A673 (cell line): Measurements from ENCODE around the gene PGAP1. TPM values are rescaled to one million over a fixed set of nuclear protein-coding genes. Genes with fewer than 3 reads are reported as not detected.

Experiments
- BruUV-seq: library from RNA; stranded (reverse); fragments of 400-500 nt; replicated peaks from 2 replicates; lab custom pipeline; 2021; lab: Mats Ljungman, UMichigan
- CTCF ChIA-PET: fragments of 300-600 bp; sonication (Branson Sonifier 250); formaldehyde crosslinking; loops from one replicate; lab custom pipeline; 2022; ENCODE audit warnings: antibody characterized with exemption; lab: Charles Lee
- POLR2A ChIA-PET: fragments of 300-600 bp; sonication (Branson Sonifier 250); formaldehyde crosslinking; loops from one replicate; lab custom pipeline; 2022; ENCODE audit warnings: antibody characterized with exemption; ENCODE audit not compliant: low non-redundant PET; lab: Charles Lee
- DNase-seq: peaks from one replicate; pipeline ENCODE4 v3.0.0-alpha.2; 2015; ENCODE audit warnings: low spot score
- H3K27ac ChIP-seq: fragments of 200-600 bp; sonication (generic); 2 replicates; pipeline ENCODE4 v1.5.1; 2016; ENCODE audit warnings: mixed run types, low read depth, mild to moderate bottlenecking, mixed read lengths, antibody characterized with exemption, low read length; ENCODE audit not compliant: poor library complexity, severe bottlenecking
- H3K27me3 ChIP-seq: fragments of 200-600 bp; sonication (generic); replicated peaks from 2 replicates; pipeline ENCODE4 v1.6.1; 2017; ENCODE audit warnings: mixed run types, low read depth, mild to moderate bottlenecking, mixed read lengths, antibody characterized with exemption, low read length; ENCODE audit not compliant: insufficient read depth, poor library complexity
- H3K36me3 ChIP-seq: fragments of 200-600 bp; sonication (generic); 2 replicates; pipeline ENCODE4 v1.6.1; 2016; ENCODE audit warnings: mixed run types, mild to moderate bottlenecking, mixed read lengths, antibody characterized with exemption, low read length; ENCODE audit not compliant: insufficient read depth, poor library complexity, severe bottlenecking
- H3K4me1 ChIP-seq: fragments of 200-600 bp; sonication (generic); 2 replicates; pipeline ENCODE4 v1.6.1; 2017; ENCODE audit warnings: mixed run types, mild to moderate bottlenecking, mixed read lengths, antibody characterized with exemption, low read length; ENCODE audit not compliant: insufficient read depth, poor library complexity, severe bottlenecking
- H3K4me3 ChIP-seq: fragments of 200-600 bp; sonication (generic); 2 replicates; pipeline ENCODE4 v1.5.1; 2016; ENCODE audit warnings: low read depth, mixed run types, mild to moderate bottlenecking, mixed read lengths, low read length; ENCODE audit not compliant: poor library complexity, severe bottlenecking
- H3K9me3 ChIP-seq: fragments of 200-600 bp; sonication (generic); 2 replicates; pipeline ENCODE4 v1.6.1; 2016; ENCODE audit warnings: mixed run types, low read depth, mild to moderate bottlenecking, mixed read lengths, antibody characterized with exemption, low read length; ENCODE audit not compliant: poor library complexity, severe bottlenecking
- EZH2 ChIP-seq: fragments of 200-600 bp; sonication (generic); IDR thresholded peaks from 2 replicates; pipeline ENCODE4 v1.6.1; 2017; ENCODE audit warnings: borderline replicate concordance, low read depth, mild to moderate bottlenecking, mixed read lengths, antibody characterized with exemption, low read length; ENCODE audit not compliant: poor library complexity, severe bottlenecking
- intact Hi-C: fragments of 100-400 bp; cut with micrococcal nuclease; formaldehyde crosslinking; loops from one replicate; pipeline ENCODE4 v1.10.0; 2022; ENCODE audit not compliant: unreplicated experiment
- total RNA-seq: library from RNA; stranded (reverse); gene quantifications from 2 replicates; pipeline ENCODE4 v1.2.3, GENCODE V29; 2021
- TF ChIP-seq, protein P1 (sequence below): fragments of 300-800, 200-600 bp; sonication (generic); conservative IDR thresholded peaks from 2 replicates; pipeline ENCODE4 v1.5.1; 2017; ENCODE audit warnings: low read depth, mild to moderate bottlenecking, antibody characterized with exemption, low read length, moderate library complexity, mixed read lengths

The PGAP1 gene
- total RNA-seq, 1 experiment from 2014 or later: 40.4 TPM

DNA sequence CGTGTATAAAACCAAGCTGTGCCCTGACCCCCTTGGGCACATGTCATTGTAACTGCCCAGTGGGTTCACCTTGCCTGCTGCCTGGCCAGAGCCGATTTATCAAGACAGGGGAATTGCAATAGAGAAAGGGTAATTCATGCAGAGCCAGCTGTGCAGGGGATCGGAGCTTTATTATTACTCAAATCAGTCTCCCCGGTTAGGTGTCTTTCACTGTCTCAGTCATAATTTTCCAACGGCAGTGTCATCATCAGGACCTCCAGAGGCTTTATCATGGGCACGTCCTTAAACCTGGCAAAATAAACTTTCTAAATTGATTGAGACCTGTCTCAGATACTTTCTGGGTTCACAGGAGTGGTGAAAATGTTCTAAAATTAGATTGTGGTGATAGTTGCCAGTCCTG lies 29.6 kb upstream of the PGAP1 start:
- Histone ChIP-seq H3K4me3 (no peak overlapping the region), H3K4me1 (peaks cover 7% of the 10 kb centered on the region), H3K27ac (no peak overlapping the region), H3K9me3 (peaks cover 8% of the 10 kb centered on the region), H3K36me3 (no peaks in the 10 kb centered on the region), H3K27me3 (no peaks in the 10 kb centered on the region)
- ChIA-PET POLR2A (no interaction called here), CTCF (no interaction called here)
- no peak for DNase-seq
- intact Hi-C loops: no loop called here
- TF ChIP-seq, protein P1, sequence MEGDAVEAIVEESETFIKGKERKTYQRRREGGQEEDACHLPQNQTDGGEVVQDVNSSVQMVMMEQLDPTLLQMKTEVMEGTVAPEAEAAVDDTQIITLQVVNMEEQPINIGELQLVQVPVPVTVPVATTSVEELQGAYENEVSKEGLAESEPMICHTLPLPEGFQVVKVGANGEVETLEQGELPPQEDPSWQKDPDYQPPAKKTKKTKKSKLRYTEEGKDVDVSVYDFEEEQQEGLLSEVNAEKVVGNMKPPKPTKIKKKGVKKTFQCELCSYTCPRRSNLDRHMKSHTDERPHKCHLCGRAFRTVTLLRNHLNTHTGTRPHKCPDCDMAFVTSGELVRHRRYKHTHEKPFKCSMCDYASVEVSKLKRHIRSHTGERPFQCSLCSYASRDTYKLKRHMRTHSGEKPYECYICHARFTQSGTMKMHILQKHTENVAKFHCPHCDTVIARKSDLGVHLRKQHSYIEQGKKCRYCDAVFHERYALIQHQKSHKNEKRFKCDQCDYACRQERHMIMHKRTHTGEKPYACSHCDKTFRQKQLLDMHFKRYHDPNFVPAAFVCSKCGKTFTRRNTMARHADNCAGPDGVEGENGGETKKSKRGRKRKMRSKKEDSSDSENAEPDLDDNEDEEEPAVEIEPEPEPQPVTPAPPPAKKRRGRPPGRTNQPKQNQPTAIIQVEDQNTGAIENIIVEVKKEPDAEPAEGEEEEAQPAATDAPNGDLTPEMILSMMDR: no peak
- TF ChIP-seq EZH2: no peak
- BruUV-seq: no TSS peak

DNA sequence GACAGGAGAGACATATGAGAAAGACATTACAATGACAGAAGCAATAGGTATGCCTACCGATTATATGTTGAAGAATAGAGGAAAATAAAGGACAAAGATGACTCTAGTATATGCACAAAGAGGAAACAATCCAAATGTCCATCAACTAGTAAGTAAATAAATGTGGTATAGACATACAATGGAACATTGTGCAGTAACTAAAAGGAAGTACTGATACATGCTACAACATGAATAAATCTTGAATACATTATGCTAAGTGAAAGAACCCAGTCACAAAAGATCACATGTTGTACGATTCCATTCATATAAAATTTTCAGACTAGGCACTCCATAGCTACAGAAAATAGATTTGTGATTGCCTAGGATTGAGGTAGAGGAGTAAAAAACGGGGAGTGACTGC lies 28.5 kb upstream of the PGAP1 start:
- DNase-seq: no peak
- H3K9me3 ChIP-seq: peaks cover 8% of the 10 kb centered on the region
- peaks cover 15% of the 10 kb centered on the region for H3K4me1 ChIP-seq
- TF ChIP-seq, protein P1: no peak
- TF ChIP-seq EZH2: no peak
- BruUV-seq: no TSS peak
- no peaks in the 10 kb centered on the region for H3K36me3 ChIP-seq
- no peak overlapping the region for H3K27ac ChIP-seq
- POLR2A ChIA-PET: no interaction called here
- intact Hi-C loops: no loop called here
- CTCF ChIA-PET: no interaction called here
- no peak overlapping the region for H3K4me3 ChIP-seq
- H3K27me3 ChIP-seq: no peaks in the 10 kb centered on the region

DNA sequence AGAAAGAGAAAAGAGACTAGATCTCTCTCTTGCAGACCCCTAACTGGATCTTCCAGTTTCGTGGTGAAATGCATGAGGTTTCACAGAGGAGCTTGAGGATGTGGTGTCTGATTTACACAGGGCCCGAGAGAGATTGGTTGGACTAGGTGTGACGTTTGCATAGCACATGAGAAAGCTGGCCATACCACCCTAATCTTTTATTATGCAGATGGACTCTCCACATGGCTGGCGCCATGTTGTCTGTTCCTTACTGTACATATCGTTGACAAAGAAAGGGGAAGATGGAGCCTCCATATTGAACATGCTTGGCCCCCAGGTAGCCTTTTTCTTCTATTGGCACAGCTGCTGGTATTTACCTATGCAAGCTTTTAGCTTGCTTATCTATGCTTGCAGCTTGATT lies 27.5 kb upstream of the PGAP1 start:
- ChIA-PET POLR2A (no interaction called here), CTCF (interaction anchor here (0.6 kb wide), 1 partner anchor 313 kb away, joined by 3 read pairs; no protein-coding TSS in a partner anchor)
- intact Hi-C loops: no loop called here
- TF ChIP-seq EZH2: no peak
- TF ChIP-seq, protein P1: no peak
- Histone ChIP-seq H3K36me3 (no peaks in the 10 kb centered on the region), H3K4me3 (no peak overlapping the region), H3K4me1 (peaks cover 16% of the 10 kb centered on the region), H3K27me3 (no peaks in the 10 kb centered on the region), H3K27ac (no peak overlapping the region), H3K9me3 (peaks cover 4% of the 10 kb centered on the region)
- BruUV-seq: no TSS peak
- no peak for DNase-seq
